GM19455 (cell line): Measurements from ENCODE around the gene PHYH.

Source experiments
- ATAC-seq: cut with Tn5 transposase; IDR thresholded peaks from one replicate; pipeline ENCODE4 v1.9.1; 2021; ENCODE audit not compliant: unreplicated experiment

The PHYH gene

DNA sequence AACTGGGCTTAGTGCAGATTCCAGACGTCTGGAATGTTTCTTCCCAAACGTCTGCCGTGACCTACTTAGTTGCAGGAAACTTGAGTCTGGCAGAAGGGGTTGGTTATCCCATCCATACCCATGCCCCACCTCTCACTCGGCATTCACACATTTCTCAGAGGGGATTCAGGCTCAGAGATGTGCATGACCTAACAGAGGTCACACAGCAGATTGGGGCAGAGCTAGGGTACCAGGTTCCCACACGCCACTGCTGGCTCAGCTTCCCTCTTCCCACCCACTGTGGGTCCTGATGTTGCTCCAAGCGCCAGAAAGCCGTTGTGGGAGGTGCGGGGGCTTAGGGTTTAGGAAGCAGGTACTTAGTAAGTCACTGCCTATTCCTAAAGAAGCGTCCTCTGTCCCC is 68.7 kb downstream of the PHYH start:
- no peak for ATAC-seq
